Measurements from ENCODE around the gene VSX2. TPM values are rescaled to one million over a fixed set of nuclear protein-coding genes. Genes with fewer than 3 reads are reported as not detected.
A peak's percentile ranks its signal among the peaks of the same experiment; 100 is the strongest.

Gene VSX2
- total and polyA plus RNA-seq, 2 experiments from 2014 or later = 0.49 to 0.52 TPM

- ATAC-seq (peak; percentile 29), DNase-seq (ENCODE audit: low spot score) (peak; percentile 70)
Measured at GRCh38 chr14:74244115-74244514, 4.9 kb downstream of the VSX2 start.

More at GRCh38 chr14:74244115-74244514, 4.9 kb downstream of the VSX2 start:
- no peak overlapping the region for H3K4me3 Mint-ChIP-seq
- H3K27me3 Mint-ChIP-seq (ENCODE audit: insufficient read depth, low read depth, poor library complexity) = peaks cover 74% of the 10 kb centered on the region
- Histone ChIP-seq H3K27me3 (ENCODE audit: insufficient read depth) (peaks cover 62% of the 10 kb centered on the region), H3K4me1 (ENCODE audit: insufficient read depth) (peaks cover 48% of the 10 kb centered on the region), H4K20me1 (replicated peaks; ENCODE audit: insufficient read depth) (0 out of 2 replicates have a peak, but pooled peaks cover 8% of the 10 kb centered on the region), H3K4me2 (peak overlapping the region; percentile 91), H3K4me3 (peak overlapping the region; percentile 3; the same call in 1 of the 2 replicates), H3K36me3 (ENCODE audit: insufficient read depth) (no peaks in the 10 kb centered on the region), H3K79me2 (replicated peaks; ENCODE audit: insufficient read depth) (no peaks in the 10 kb centered on the region), H3F3A (replicated peaks; ENCODE audit: low read depth) (peaks cover 17% of the 10 kb centered on the region; the same call in 1 of the 2 replicates), H3K9me2 (ENCODE audit: insufficient read depth) (no peaks in the 10 kb centered on the region), H2AFZ (no peak overlapping the region), H3K27ac (ENCODE audit: low read depth) (no peak overlapping the region)
- peaks cover 2% of the 10 kb centered on the region; the same call in 1 of the 3 replicates for H3K36me3 Mint-ChIP-seq (ENCODE audit: low read depth)
- TF ChIP-seq REST (IDR thresholded peaks at IDR 0.05; ENCODE audit: unreplicated experiment) (no peak), CTCF (conservative IDR thresholded peaks at IDR 0.05; ENCODE audit: low read depth in 2 of 2) (peak; percentile 28 to 58)
- peaks cover 8% of the 10 kb centered on the region for H3K9me3 Mint-ChIP-seq
- H3K27ac Mint-ChIP-seq = no peak overlapping the region
- H3K4me1 Mint-ChIP-seq = peaks cover 53% of the 10 kb centered on the region
